HG03175 (cell line): ENCODE results near the gene DLG5.

Experiments used
- ATAC-seq: cut with Tn5 transposase; IDR thresholded peaks from one replicate; pipeline ENCODE4 v1.9.1; 2021; ENCODE audit warnings: mild to moderate bottlenecking, moderate library complexity; ENCODE audit not compliant: unreplicated experiment

Gene DLG5

DNA sequence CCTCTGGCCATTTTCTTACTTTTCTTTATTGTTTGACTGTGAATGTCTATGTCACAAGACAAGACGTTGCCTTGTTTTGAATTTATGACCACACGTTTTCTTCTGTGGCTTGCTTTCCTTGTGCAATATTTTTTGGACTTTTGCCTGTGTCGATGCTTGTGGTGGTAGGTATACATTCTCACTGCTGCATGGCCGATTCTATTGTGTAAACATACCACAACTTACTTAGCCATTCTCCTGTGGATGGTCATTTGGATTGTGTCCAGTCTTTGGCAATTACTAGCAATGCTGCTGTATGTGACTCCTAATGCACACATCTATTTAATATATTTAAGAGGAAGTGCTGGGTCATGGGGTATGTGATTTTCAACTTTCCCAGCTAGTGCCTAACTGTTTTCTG, 18.0 kb upstream of the DLG5 start:
- ATAC-seq = no peak

DNA sequence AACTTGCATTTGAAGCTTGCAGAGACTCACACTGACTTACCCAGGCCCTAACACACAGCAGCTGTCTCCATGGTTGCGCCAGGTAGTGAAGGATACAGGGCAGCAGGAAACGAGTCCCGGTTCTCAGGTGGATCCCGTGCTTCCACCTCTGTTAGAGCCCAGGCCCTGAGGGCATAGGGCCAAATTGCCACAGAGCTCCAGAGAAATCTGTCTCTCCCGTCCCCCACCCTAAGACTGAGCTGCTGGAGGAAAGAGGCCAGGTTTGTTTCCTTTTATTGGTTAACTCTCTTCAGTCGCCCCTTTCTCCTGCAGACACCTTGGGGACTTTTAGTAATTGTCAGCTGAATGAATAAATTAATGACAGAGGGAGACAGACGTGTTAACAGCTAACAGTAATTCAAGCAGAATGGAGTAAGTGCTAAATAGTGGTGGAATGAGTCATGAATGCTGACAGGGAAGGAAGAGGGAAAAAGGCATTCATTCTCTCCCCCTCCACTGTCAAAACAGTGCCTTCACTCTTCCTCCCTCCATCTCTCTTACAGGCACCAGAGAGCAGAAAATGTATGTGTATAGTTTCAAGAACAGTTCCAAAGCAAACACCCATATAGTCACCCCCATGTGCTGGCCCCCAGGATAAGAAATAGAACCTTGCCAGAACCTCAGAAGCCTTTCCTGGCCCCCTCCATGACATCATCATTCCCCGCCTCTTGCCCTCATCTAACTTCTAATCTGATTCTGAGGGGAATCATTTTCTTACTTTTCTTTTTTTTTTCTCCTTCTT, 16.8 kb upstream of the DLG5 start:
- no peak for ATAC-seq

DNA sequence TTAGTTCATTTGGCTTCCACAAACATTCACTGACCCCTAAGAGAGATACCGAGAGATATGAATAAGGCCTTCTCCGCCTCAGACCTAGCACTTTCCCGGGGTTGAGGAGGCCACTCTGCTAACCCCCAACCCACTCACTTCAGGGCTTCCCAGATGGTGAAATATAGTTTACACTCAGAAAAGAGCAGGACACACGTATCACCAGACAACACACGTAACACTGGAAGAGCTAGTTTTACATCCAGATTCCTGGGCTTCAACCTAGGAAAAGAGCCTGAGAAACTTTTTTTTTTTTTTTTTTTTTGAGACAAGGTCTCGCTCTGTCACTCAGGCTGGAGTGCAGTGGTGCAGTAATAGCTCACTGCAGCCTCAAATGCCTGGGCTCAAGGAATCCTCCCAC, 15.2 kb upstream of the DLG5 start:
- ATAC-seq = no peak

DNA sequence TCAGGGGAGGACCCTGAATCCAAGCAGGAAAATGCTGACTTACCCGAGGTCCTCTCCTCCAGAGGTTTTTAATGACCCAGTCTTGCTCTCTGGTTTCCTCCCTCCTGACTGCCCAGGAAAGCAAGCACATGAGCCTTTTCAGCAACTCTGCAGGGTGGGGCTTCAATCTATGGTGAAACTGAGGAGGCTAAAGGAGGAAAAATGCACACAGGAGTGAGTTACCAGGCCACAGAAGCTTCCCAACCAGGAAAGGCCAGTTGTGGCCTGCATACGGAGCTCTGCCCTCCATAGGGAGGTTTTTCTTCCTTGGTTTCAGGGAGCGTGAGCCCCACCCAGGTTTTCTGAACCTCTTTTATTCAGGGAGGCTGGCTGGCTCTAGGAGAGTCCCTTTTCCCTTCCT, 14.1 kb upstream of the DLG5 start:
- ATAC-seq = no peak

DNA sequence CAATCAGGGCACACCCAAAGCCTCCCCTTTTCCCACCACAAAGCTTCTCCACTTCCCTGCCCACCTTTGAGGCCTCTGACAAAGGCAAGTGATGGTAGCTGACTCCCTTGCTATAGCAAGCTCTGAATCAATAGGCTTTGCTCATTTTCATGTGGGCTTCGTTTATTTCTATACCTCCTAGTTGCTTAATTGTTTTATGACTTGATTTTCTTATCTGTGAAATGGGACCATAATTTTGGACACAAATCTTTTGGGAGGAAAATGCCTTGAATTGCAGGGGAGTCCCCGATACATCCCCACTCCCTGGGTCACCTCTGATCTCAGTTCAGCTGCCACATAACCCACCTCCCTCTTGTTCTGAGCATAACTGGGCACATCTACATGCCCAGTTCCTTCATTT, 13.7 kb upstream of the DLG5 start:
- no peak for ATAC-seq

DNA sequence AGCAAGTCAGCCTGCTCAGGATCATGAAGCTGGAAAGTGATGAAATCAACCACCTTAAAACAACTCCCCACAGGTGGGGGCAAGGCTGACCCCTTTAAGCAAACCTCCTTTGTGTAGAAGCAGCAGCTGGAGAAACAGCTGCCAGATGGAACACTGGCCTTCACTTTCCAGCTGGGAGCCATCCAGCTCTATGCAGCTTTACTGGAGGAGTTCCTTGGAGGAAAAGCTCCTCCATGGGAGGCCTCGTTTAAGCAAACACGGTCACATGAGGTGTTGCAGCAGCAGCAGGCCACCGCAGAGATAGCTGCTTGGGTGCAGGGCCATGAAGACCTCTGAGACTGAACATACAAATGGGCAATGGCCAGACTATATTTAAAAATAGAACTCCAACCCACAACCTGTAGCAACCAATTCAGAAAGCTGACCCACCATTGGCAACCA, 13.0 kb upstream of the DLG5 start:
- ATAC-seq = no peak

DNA sequence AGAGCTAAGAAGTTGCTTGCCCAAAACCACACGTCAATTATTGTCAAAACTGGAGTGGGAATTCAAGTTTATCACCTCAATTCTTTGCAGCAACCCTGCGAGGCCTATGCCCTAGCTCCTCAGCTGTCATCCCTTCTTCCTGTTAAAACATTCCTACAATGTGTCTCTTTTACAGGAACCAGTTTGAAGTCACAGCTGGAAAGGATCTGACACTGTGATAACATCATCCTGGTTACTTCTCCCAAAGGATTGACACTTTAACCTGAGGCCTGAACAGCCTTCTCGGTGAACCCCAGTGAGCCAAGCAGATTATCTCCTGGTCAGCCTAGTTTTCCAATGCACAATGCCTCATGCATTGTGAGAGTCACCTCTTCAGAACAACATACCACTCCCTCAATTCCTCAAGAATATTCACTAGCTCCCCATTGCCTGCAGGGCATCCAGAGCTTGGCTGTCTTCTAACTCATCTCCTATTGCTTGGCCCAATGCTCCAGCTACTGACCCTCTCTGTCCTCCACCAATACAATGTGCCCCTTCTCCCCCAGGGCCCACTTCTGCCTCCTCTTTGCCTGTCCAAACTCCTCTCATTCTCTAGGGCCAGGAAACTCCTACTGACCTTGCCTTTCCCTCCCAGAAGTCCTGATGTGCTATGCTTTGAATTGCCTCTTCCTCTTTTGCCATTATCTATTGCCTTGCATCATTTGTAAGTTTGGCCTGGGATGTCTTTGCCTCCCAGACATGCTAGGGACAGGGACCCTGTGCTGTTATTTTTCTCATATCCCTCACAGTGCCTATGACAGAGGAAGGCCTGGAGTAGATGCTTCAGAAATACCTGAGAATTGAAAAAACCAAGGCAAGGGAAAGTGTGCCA, 10.4 kb upstream of the DLG5 start:
- ATAC-seq = no peak

DNA sequence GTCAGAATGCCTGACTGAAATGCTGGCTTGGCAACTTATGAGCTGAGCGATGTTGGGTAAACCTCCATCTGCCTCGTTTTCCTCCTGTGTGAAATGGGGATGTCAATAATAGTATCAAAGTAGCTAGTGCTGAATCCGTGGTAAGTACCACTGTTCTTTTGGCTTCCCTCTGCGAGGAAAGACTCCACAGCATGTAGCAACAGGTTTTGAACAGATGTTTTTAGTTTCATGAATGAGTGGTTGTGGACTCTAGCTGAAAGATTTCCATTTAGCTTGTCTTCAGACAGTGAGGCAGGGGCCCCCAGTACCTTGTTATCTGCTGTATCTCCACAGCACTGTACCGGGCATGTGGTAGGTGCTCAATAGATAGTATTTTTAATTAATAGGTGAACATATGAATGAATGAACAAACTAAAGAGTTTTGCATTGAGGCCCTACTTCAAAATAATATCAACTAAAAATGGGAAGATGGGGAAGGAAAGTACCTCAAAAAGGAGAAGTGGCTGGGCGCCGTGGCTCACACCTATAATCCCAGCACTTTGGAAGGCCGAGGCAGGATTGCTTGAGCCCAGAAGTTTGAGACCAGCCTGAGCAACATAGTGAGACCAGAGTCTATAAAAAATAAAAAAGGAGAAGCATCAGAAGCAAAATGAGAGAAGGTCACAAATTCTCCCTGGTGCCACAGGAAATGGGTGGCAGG, 5.6 kb upstream of the DLG5 start:
- no peak for ATAC-seq

DNA sequence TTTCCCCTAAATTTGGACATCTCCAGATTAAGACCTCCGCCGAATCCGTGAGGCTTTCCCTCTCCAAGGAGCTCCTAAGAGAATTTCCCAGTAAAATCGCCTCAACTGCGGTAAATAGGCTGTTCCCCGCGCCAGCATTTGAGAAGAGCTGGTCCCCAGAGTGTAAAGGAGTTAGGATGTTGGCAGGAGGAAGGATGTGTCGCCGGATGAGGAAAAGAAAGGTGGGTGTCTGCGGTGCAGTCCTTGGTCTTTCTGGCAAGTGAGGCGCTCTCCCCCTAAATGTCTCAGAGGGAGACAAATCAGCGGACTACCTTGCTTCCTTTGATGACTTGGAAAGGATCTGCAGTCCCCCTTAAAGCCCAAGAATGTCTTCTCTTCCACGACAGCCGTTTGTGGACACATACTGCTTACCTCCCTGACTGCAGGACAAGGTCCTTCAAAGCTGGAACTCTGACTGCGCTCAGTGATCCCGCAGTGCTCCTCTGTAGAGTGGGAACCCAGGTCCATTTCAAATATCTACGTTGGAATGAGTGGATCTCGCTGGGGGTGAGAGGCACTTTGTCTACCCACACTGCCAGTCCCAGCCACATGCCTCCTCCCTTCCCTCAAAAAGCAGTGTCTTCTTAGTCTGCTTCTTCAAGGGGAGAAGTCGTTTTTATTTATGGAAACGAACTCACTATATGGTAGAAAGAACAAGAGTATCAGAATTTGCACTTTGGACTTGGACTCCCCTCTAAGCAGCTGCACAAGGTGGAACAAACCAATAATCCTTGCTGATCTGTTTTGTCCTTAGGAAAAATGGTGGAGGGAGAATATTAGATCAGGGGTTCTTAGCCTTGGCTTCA, 1.1 kb upstream of the DLG5 start:
- no peak for ATAC-seq

DNA sequence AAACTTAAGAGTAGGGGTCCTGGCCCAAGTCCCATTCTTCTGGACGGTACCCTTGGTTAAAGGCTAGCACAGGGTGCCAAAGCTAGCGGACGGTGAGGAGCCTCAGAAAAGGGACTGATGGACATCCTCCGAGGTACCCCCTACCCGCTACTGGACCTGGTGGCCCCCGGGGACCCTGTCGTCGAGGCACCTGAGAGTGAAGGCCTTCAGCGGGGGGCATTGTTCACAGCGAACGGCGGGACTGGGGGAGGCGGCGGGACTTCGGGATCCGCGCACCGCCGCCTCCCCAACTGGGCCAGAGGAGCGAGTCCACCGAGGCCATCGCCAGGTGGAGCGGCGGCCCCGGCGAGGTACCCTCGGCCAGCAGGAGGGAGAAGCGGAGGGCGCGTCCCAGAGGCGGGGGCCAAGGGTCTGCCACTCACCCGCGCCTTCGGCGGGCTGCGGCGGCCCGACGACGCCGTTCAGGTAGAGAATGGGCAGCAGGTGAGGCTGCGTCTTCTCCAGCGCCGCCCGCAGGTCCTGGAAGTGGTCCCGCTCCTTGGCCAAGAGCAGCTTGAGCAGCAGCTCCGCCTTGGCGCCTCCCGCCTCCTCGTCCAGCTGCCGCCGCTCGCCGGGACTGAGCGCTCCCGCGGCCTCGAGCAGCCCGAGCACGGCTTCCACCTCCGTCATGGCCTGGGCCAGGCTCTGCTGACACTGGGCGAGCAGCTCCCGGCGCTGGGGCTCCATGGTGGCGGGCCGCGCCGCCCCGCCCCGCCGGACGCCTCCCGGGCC, 575 bp downstream of the DLG5 start:
- ATAC-seq = peak; percentile 62

DNA sequence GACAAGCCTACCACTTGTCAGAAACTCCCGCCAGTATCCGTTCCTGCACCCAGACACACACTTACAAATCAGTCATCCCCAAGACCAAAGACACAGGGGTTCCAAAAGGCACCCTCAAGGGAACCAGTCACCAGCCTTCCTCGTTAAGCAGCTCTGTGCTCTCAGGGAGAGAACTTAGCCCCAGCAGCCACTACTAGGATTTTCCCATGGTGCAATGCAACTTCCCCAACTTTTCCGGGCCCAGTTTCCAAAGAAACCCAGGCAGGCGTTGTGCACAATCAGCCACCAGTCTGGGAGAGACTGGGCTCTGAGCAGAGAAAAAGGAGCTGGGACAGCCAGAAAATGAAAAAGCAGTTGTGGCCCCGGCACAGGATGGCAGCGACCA, 1.2 kb downstream of the DLG5 start:
- ATAC-seq = no peak

DNA sequence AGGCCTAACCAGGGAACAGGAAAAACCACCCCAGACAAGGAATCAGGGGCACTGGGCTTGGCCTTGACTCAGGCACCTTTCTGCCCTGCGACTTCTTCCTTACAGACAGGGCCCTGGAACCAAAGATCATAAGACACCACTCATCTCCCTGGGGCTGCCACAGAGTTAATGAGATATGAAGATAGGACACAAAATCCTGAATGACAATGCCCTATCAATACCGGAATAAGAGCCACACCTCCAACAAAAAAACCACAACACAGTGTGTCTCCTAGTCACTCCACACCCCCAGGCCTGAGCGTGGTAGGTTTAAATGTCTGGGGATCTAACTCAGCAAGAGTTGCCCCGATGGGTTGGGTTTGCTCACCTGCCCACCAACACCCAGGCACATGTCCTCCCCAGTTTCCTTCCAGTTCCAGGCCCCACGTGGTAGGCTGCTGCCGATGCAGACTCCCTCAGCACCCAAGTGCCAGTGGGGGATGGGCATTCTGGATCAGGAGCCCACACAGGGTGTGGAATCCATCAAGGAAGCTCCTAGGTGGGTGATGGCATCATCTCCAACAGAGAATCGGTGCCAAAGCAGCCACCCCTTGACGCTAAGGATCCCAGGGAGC, 3.9 kb downstream of the DLG5 start:
- ATAC-seq = no peak

DNA sequence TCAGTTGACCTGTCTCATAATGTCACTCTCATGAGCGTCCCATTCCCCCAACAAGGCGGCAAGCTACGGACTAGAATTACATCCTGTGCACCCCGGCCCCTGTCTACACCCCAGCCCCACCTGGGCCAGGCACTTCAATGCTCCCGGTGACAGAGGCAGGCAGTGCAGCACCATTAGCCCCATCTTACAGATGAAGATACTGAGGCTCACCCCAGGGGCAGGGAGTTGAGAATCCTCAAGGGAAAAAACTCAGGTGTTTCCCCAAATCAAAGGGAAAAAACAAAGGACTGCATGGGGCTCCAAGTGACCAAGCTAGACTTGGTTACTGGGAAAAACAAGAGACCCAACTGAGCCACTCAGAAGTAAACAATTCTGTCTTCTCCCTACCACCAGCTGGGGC, 4.5 kb downstream of the DLG5 start:
- no peak for ATAC-seq

DNA sequence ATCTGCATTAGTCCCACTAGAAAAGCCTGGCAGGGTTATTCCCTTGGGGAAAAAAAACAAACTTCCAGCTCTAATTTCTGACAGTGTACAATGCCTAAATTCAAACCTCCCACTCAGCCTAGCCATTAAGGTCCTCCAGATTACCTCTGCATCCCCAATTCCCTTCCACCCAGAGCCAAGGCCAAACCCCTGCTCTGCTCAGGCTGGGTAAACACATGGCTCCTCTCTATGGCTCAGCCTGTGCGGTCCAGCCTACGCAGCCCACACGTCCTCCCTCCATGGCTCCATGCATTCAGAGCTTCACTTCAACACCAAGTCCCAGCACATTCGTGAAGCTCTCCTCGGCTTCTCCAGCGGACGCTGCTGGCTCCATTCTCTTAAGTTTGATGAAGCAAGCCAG, 5.2 kb downstream of the DLG5 start:
- no peak for ATAC-seq

DNA sequence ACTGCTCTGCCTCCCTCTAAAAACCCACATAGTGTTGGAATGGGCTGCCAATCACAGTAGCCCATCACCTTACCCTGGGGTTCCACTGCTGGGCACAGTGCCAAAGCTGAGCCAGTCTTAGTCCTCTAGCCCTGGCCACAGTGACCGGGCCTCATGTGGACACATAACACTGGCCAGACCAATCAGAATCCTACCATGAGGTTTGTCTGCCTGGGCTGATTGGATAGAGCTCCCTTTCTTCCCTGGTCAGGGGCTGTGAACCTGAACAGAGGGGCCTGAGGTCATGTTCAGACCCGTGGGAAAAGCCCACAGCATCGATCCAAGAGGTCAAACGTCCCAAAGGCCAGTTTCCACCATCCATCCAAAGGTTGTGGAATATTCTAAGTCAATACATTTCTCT, 6.1 kb downstream of the DLG5 start:
- no peak for ATAC-seq

DNA sequence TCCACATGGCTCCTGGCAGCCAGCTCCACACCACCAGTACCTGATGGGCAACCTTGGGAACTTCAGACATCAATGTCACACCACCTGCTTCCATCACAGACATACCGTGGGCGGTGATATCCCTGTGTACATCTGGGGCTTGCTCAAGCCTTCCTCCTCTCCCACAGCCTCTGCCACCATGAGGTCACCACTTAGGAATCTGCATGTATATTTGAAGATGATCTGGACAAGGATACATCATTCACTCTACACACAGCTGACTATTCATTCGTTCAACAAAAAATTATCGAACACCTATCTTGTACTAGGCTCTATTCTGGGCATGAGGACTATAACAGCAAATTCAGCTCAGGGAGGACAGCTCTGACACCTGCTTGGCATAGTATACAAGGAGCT, 6.8 kb downstream of the DLG5 start:
- ATAC-seq = no peak

DNA sequence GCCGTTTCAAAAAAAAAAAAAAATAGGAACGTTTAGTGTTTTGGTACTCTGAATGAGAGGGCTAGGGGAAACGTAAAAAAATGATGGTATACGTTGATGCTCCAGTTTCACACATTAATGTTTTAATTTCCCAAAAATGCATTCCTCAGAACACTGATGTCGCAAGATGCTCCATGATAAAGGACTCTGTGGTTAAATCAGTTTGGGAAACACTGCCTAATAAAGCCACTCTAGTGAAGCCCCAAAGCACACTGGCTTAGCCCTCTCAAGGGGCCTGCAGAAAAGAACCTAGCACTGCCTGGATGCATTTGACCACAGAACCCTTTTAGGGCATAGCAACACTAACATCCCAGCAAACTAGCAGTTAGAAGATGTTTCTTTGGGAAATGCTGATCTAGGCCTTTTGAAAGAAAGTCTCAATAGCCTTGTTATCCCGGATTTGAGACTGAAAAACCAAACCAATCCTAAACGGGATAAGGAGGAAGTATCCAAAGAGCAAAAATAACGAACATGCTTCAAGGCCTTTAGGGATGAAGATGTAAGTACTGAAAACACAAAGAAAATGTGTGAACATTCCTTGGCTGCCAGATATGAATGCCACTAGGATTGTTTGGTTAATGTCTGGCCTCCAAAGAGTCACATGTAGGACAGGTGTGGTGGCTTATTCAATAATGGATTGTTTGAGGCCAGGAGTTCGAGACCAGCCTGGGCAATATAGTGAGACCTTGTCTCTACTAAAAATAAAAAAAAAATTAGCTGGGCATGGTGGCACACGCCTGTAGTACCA, 11.0 kb downstream of the DLG5 start:
- no peak for ATAC-seq

DNA sequence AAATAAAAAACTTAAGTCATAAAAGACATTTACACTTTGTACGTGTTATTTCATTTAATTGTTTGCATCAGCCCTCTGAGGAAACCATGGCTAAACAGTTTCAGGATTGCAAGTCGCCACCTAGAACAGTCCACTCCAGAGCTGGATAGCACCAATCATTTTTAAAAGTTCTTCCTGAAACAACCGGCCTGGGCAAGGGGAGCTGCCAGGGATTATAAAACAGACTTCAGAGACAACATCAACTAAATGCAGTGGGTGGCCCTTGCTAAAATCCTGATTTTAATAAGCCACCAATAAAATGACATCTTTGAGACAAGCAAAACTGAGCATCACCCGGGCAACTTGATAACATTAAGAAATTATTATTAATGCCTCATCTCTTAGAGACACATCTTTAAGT, 13.5 kb downstream of the DLG5 start:
- ATAC-seq = no peak

DNA sequence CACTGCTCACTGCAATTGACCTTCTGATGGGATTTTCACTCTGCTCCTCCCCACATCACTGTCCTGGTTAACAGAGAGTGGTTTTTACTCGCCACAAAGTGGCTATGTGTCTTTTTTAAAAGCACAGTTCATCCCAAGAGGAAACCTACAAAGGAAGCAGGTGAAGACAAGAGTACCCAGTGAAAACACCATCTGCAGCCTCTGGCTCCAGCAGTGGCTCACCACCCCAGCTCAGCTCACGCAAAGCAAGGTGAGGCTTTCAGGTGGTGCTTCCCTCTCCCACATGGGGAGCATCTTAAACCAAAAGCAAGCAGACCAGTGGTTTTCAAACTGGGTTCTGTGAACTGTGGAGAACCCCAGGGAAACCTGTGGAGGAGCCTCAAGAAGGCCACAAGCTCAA, 14.0 kb downstream of the DLG5 start:
- no peak for ATAC-seq
